ENCODE data around the gene ANO4. TPM values are rescaled to one million over a fixed set of nuclear protein-coding genes. Genes with fewer than 3 reads are reported as not detected.

The ANO4 gene
- total and polyA plus RNA-seq, 7 donors = 0.03 to 0.11 (median 0.03) TPM; not detected in 4

DNA sequence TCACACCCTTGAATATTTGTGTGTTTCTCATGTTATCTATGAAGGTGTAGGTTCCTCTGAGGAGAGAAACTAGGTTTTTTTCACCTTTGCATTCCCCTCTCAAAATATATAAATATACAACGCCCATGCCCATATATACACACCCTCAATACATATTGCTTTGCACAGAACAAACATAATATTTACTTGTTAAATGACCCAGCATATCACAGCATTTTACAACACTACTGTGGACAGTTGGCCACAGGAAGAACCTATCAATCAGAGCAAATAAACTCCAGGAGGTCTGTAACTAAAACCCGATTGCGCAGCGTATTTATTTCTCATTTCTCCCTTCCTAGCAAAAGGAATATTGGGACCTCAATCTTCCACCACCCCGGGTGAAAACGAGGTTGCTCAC, 219.4 kb downstream of the ANO4 start:
- no peaks in the 10 kb centered on the region for H3K4me1 ChIP-seq
- H3K9me3 ChIP-seq = peaks cover 5% of the 10 kb centered on the region
- 83 to 88% (median 85%) methylated on average over 6 of the region's 6 CpGs for WGBS, 3 donors
- no peaks in the 10 kb centered on the region for H3K27me3 ChIP-seq (ENCODE audit: insufficient read depth in 3 of 3, low read length in 2 of 3)
- TF ChIP-seq, protein P1, sequence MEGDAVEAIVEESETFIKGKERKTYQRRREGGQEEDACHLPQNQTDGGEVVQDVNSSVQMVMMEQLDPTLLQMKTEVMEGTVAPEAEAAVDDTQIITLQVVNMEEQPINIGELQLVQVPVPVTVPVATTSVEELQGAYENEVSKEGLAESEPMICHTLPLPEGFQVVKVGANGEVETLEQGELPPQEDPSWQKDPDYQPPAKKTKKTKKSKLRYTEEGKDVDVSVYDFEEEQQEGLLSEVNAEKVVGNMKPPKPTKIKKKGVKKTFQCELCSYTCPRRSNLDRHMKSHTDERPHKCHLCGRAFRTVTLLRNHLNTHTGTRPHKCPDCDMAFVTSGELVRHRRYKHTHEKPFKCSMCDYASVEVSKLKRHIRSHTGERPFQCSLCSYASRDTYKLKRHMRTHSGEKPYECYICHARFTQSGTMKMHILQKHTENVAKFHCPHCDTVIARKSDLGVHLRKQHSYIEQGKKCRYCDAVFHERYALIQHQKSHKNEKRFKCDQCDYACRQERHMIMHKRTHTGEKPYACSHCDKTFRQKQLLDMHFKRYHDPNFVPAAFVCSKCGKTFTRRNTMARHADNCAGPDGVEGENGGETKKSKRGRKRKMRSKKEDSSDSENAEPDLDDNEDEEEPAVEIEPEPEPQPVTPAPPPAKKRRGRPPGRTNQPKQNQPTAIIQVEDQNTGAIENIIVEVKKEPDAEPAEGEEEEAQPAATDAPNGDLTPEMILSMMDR (IDR thresholded peaks at IDR 0.05) = no peak
- H3K27ac ChIP-seq = no peak overlapping the region
- intact Hi-C loops (cut with DNase I) = no loop called here
- no peak overlapping the region for H3K4me3 ChIP-seq
- no peaks in the 10 kb centered on the region for H3K36me3 ChIP-seq (ENCODE audit: insufficient read depth in 1 of 2, low read depth in 1 of 2)
- DNase-seq = no peak
- no peak for ATAC-seq

DNA sequence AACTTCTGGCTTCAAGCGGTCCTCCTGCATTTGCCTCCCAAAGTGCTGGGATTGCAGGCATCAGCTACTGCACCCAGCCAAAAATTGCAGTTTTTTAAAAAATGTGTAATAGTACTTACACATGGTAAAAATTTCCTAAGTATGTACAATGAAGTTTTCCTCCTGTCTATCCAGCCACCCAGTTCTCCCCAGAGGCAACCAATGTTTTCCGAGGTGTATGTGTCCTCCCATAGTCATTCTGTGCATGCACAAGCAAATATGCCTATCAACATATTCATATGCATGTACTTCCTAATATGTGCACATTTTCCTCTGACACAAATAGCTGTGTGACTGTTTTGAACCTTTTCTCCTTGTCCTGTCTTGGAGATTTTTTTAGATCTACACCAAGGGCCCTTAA, 220.5 kb downstream of the ANO4 start:
- no peak overlapping the region for H3K27ac ChIP-seq
- 86 to 92% (median 86%) methylated on average over 2 of the region's 2 CpGs for WGBS, 3 donors
- no peaks in the 10 kb centered on the region for H3K36me3 ChIP-seq (ENCODE audit: insufficient read depth in 1 of 2, low read depth in 1 of 2)
- no peaks in the 10 kb centered on the region for H3K27me3 ChIP-seq (ENCODE audit: insufficient read depth in 3 of 3, low read length in 2 of 3)
- ATAC-seq (no peak), DNase-seq (no peak)
- TF ChIP-seq, protein P1 (IDR thresholded peaks at IDR 0.05) = no peak
- no peaks in the 10 kb centered on the region for H3K9me3 ChIP-seq
- intact Hi-C loops (cut with DNase I) = no loop called here
- no peak overlapping the region for H3K4me3 ChIP-seq
- H3K4me1 ChIP-seq = no peaks in the 10 kb centered on the region

DNA sequence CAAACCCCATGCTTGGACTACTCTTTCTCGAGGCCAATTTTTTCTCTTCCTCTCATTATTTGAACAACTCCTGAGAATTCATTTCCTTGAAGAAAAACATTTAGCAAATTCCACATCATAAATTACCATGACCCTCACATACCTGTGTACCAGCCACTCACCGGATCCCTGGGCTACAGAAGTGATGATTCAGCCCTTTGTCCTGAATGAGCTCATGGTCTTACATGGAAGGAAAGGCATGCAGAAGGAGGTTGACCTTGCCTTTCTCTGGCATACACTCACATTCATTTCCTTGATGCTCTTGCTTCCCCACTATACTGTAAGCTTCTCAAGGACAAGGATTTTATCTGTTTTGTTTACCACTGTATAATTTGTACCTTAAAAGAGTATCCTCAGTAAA, 224.0 kb downstream of the ANO4 start:
- DNase-seq = no peak
- 36 to 48% (median 47%) methylated on average over 2 of the region's 2 CpGs for whole genome bisulfite sequencing, 3 donors
- Histone ChIP-seq H3K27ac (no peak overlapping the region), H3K27me3 (ENCODE audit: insufficient read depth in 3 of 3, low read length in 2 of 3) (no peaks in the 10 kb centered on the region), H3K36me3 (ENCODE audit: insufficient read depth in 1 of 2, low read depth in 1 of 2) (no peaks in the 10 kb centered on the region), H3K4me3 (no peak overlapping the region), H3K9me3 (no peaks in the 10 kb centered on the region), H3K4me1 (no peaks in the 10 kb centered on the region)
- ATAC-seq = no peak
- intact Hi-C loops (cut with DNase I) = no loop called here
- TF ChIP-seq, protein P1 (IDR thresholded peaks at IDR 0.05) = no peak

DNA sequence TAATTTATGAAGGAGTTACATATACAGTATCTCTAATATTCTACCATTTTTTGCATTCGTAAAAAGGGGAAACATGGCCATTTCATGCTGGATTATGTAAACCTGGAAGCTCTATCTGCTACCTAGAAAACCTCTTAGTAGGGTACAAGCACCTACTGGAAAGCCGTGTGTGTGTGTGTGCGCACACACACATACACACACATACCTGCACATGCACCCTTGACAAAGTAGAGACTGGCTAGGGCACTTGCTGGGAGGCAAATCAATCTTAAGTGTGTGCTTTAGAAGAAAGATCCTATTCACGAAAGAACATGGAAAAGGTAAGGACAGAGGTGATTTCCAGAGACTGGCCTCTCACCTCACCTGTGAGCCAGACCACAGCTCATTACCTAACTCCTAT, 224.6 kb downstream of the ANO4 start:
- H3K9me3 ChIP-seq = no peaks in the 10 kb centered on the region
- DNase-seq (no peak), ATAC-seq (no peak)
- H3K27ac ChIP-seq = no peak overlapping the region
- intact Hi-C loops (cut with DNase I) = no loop called here
- 84 to 89% (median 88%) methylated on average over 4 of the region's 4 CpGs for WGBS, 3 donors
- no peaks in the 10 kb centered on the region for H3K27me3 ChIP-seq (ENCODE audit: insufficient read depth in 3 of 3, low read length in 2 of 3)
- TF ChIP-seq, protein P1 (IDR thresholded peaks at IDR 0.05) = no peak
- H3K4me1 ChIP-seq = no peaks in the 10 kb centered on the region
- H3K4me3 ChIP-seq = no peak overlapping the region
- no peaks in the 10 kb centered on the region for H3K36me3 ChIP-seq (ENCODE audit: insufficient read depth in 1 of 2, low read depth in 1 of 2)

DNA sequence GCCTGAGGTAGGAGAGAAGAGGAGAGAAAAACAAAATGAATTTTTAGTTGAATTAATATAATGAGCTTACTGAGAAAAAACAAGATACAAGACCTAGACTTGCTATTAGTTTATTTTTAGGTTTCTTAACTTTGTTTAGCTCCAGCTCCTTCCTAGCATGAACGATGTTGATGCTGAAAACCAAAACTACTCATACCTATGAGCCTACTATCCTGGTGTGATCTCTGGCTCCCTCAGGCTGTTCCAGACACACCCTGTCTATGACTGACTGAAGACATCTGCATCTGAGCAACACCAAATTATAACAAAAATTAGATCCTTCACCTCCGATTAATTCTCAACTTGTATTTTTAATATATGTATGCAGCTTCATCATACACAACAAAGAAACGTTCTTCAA, 225.1 kb downstream of the ANO4 start:
- Histone ChIP-seq H3K27me3 (ENCODE audit: insufficient read depth in 3 of 3, low read length in 2 of 3) (no peaks in the 10 kb centered on the region), H3K27ac (no peak overlapping the region), H3K4me1 (no peaks in the 10 kb centered on the region), H3K36me3 (ENCODE audit: insufficient read depth in 1 of 2, low read depth in 1 of 2) (no peaks in the 10 kb centered on the region), H3K9me3 (no peaks in the 10 kb centered on the region), H3K4me3 (no peak overlapping the region)
- ATAC-seq (no peak), DNase-seq (no peak)
- 86 to 89% (median 89%) methylated on average over 3 of the region's 3 CpGs for WGBS, 3 donors
- TF ChIP-seq, protein P1 (IDR thresholded peaks at IDR 0.05) = no peak
- intact Hi-C loops (cut with DNase I) = no loop called here
